Measurements from ENCODE around the gene GAPVD1. TPM values are rescaled to one million over a fixed set of nuclear protein-coding genes. Genes with fewer than 3 reads are reported as not detected.

Gene GAPVD1
- total and polyA plus RNA-seq, 10 of the 15 experiments (the other 5 are each of a cell fraction or from before 2014, with no cell fraction given) = 4.3 to 36.6 (median 25.9) TPM

- TF ChIP-seq, protein P1, sequence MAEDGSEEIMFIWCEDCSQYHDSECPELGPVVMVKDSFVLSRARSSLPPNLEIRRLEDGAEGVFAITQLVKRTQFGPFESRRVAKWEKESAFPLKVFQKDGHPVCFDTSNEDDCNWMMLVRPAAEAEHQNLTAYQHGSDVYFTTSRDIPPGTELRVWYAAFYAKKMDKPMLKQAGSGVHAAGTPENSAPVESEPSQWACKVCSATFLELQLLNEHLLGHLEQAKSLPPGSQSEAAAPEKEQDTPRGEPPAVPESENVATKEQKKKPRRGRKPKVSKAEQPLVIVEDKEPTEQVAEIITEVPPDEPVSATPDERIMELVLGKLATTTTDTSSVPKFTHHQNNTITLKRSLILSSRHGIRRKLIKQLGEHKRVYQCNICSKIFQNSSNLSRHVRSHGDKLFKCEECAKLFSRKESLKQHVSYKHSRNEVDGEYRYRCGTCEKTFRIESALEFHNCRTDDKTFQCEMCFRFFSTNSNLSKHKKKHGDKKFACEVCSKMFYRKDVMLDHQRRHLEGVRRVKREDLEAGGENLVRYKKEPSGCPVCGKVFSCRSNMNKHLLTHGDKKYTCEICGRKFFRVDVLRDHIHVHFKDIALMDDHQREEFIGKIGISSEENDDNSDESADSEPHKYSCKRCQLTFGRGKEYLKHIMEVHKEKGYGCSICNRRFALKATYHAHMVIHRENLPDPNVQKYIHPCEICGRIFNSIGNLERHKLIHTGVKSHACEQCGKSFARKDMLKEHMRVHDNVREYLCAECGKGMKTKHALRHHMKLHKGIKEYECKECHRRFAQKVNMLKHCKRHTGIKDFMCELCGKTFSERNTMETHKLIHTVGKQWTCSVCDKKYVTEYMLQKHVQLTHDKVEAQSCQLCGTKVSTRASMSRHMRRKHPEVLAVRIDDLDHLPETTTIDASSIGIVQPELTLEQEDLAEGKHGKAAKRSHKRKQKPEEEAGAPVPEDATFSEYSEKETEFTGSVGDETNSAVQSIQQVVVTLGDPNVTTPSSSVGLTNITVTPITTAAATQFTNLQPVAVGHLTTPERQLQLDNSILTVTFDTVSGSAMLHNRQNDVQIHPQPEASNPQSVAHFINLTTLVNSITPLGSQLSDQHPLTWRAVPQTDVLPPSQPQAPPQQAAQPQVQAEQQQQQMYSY (CRISPR knock-in tag; IDR thresholded peaks at IDR 0.05) = no peak
- TF ChIP-seq CBX3 (IDR thresholded peaks at IDR 0.05; ENCODE audit: borderline replicate concordance, low read depth) (no peak), SIN3A (IDR thresholded peaks at IDR 0.05; ENCODE audit: low read depth, low read length) (no peak), ZNF207 (IDR thresholded peaks at IDR 0.05; ENCODE audit: borderline replicate concordance) (no peak), NFYA (IDR thresholded peaks at IDR 0.05; ENCODE audit: borderline replicate concordance, low read depth, low read length) (no peak), SPI1 (IDR thresholded peaks at IDR 0.05; ENCODE audit: borderline replicate concordance, insufficient read depth, low read depth, low read length) (no peak), IRF4 (IDR thresholded peaks at IDR 0.05; ENCODE audit: low read depth, low read length) (no peak), BHLHE40 (IDR thresholded peaks at IDR 0.05; ENCODE audit: borderline replicate concordance in 1 of 2, low read depth in 2 of 2, low read length in 1 of 2) (no peak), SP1 (IDR thresholded peaks at IDR 0.05; ENCODE audit: low read depth, low read length) (no peak), SRF (IDR thresholded peaks at IDR 0.05; ENCODE audit: low read depth in 2 of 2, low read length in 2 of 2) (no peak), MYC (IDR thresholded peaks at IDR 0.05; ENCODE audit: insufficient read depth, insufficient read length, insufficient replicate concordance, low read length, severe bottlenecking) (no peak)
- TF ChIP-seq, protein P2, sequence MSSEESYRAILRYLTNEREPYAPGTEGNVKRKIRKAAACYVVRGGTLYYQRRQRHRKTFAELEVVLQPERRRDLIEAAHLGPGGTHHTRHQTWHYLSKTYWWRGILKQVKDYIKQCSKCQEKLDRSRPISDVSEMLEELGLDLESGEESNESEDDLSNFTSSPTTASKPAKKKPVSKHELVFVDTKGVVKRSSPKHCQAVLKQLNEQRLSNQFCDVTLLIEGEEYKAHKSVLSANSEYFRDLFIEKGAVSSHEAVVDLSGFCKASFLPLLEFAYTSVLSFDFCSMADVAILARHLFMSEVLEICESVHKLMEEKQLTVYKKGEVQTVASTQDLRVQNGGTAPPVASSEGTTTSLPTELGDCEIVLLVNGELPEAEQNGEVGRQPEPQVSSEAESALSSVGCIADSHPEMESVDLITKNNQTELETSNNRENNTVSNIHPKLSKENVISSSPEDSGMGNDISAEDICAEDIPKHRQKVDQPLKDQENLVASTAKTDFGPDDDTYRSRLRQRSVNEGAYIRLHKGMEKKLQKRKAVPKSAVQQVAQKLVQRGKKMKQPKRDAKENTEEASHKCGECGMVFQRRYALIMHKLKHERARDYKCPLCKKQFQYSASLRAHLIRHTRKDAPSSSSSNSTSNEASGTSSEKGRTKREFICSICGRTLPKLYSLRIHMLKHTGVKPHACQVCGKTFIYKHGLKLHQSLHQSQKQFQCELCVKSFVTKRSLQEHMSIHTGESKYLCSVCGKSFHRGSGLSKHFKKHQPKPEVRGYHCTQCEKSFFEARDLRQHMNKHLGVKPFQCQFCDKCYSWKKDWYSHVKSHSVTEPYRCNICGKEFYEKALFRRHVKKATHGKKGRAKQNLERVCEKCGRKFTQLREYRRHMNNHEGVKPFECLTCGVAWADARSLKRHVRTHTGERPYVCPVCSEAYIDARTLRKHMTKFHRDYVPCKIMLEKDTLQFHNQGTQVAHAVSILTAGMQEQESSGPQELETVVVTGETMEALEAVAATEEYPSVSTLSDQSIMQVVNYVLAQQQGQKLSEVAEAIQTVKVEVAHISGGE (CRISPR knock-in tag; IDR thresholded peaks at IDR 0.05) = no peak
These were observed 36.3 kb downstream of the GAPVD1 start (continued) for GRCh38 chr9:125297917-125298316.

Data from GM12878 (cell line).